Measurements from ENCODE around the gene RBFOX2. TPM values are rescaled to one million over a fixed set of nuclear protein-coding genes. Genes with fewer than 3 reads are reported as not detected.
"Not testable (repeated sequence)": the region's sequence is repeated elsewhere in the genome, so short reads cannot be mapped to it uniquely, and the experiment has no call there.

The RBFOX2 gene
- total RNA-seq, 1 donor from 2014 or later, result 76.7 TPM

- ATAC-seq (no peak), DNase-seq (no peak)
Observed at GRCh38 chr22:35717572-35717971, 311.1 kb downstream of the RBFOX2 start, which contains the start of gene APOL5. Gene APOL5 (plus strand): TSS chr22:35717872. CDS start chr22:35717872, 0 bp downstream.

GRCh38 chr22:35712672-35713071 lies 316.0 kb downstream of the RBFOX2 start:
- DNase-seq (no peak), ATAC-seq (no peak)
- intact Hi-C loops (cut with micrococcal nuclease), result no loop called here

More at GRCh38 chr22:35717572-35717971, 311.1 kb downstream of the RBFOX2 start, which contains the start of gene APOL5:
- intact Hi-C loops (cut with micrococcal nuclease), result no loop called here

GRCh38 chr22:35711336-35711735 lies 317.3 kb downstream of the RBFOX2 start:
- intact Hi-C loops (cut with micrococcal nuclease), result no loop called here
- DNase-seq (no peak), ATAC-seq (no peak)

- ATAC-seq (no peak), DNase-seq (no peak)
- intact Hi-C loops (cut with micrococcal nuclease), result no loop called here
Observed at GRCh38 chr22:35708917-35709316, 319.7 kb downstream of the RBFOX2 start.

GRCh38 chr22:35708453-35708852 lies 320.2 kb downstream of the RBFOX2 start:
- DNase-seq, result no peak
- intact Hi-C loops (cut with micrococcal nuclease), result no loop called here
- ATAC-seq, result peak; percentile 71

GRCh38 chr22:35705141-35705540 lies 323.5 kb downstream of the RBFOX2 start:
- DNase-seq (no peak), ATAC-seq (no peak)
- intact Hi-C loops (cut with micrococcal nuclease), result no loop called here

- ATAC-seq, result no peak
- intact Hi-C loops (cut with micrococcal nuclease), result no loop called here
- no peak for DNase-seq
Observed at GRCh38 chr22:35703861-35704584, 324.6 kb downstream of the RBFOX2 start.

- ATAC-seq; intact Hi-C loops (cut with micrococcal nuclease); DNase-seq: not testable (repeated sequence)
Observed at GRCh38 chr22:35699852-35700251, 328.8 kb downstream of the RBFOX2 start.

- DNase-seq (no peak), ATAC-seq (no peak)
- intact Hi-C loops (cut with micrococcal nuclease), result no loop called here
Observed at GRCh38 chr22:35697142-35697541, 331.5 kb downstream of the RBFOX2 start.

- intact Hi-C loops (cut with micrococcal nuclease), result no loop called here
Observed at GRCh38 chr22:35695202-35695601, 333.4 kb downstream of the RBFOX2 start.

GRCh38 chr22:35690001-35690400 lies 338.6 kb downstream of the RBFOX2 start:
- intact Hi-C loops (cut with micrococcal nuclease), result no loop called here
- no peak for ATAC-seq

More at GRCh38 chr22:35695202-35695601, 333.4 kb downstream of the RBFOX2 start:
- ATAC-seq (no peak), DNase-seq (no peak)

GRCh38 chr22:35688913-35689675 lies 339.5 kb downstream of the RBFOX2 start:
- intact Hi-C loops (cut with micrococcal nuclease), result no loop called here
- DNase-seq (no peak), ATAC-seq (no peak)

More at GRCh38 chr22:35690001-35690400, 338.6 kb downstream of the RBFOX2 start:
- DNase-seq, result no peak

Other genes with a start within 250 kb of the RBFOX2 start
- gene APOL3, start 131.9 kb upstream of the RBFOX2 start, total RNA-seq, result 29.5 TPM
- 3.8 TPM for gene APOL4, start 173.0 kb upstream of the RBFOX2 start, total RNA-seq
- gene APOL2, start 210.7 kb upstream of the RBFOX2 start, total RNA-seq, result 56.7 TPM
- 17.6 TPM for gene APOL1, start 224.3 kb upstream of the RBFOX2 start, total RNA-seq